Esophagus muscularis mucosa (tissue), 4 donors: ENCODE results near the gene EXOSC10. TPM values are rescaled to one million over a fixed set of nuclear protein-coding genes. Genes with fewer than 3 reads are reported as not detected.
"Not testable (repeated sequence)": the region's sequence is repeated elsewhere in the genome, so short reads cannot be mapped to it uniquely, and the experiment has no call there.

Experiments used
- DNase-seq: peaks from one replicate; pipeline ENCODE4 v3.0.0-alpha.2; 2017; ENCODE audit errors: extremely low spot score
- H3K27ac ChIP-seq, 4 donors: fragments of 200-600 bp; sonication (generic); replicated peaks in 1 of 4; 1 replicate in 3 of 4; 2 replicates in 1 of 4; pipeline ENCODE4 v1.5.1; 2016 to 2019; ENCODE audit warnings: mild to moderate bottlenecking in 1 of 4
- H3K27me3 ChIP-seq, 4 donors: fragments of 200-600 bp; sonication (generic); one replicate each; pipeline versions ENCODE4 v1.5.1 to v1.6.0; 2016 to 2019
- H3K36me3 ChIP-seq, 4 donors: fragments of 200-600 bp; sonication (generic); one replicate each; pipeline ENCODE4 v1.5.1; 2016 to 2019
- H3K4me1 ChIP-seq, 4 donors: fragments of 200-600 bp; sonication (generic); one replicate each; pipeline ENCODE4 v1.5.1; 2016 to 2019
- H3K4me3 ChIP-seq, 4 donors: fragments of 200-600 bp; sonication (generic); 1 replicate in 2 of 4; 2 replicates in 2 of 4; pipeline ENCODE4 v1.5.1; 2016 to 2019; ENCODE audit warnings: mild to moderate bottlenecking in 4 of 4, moderate library complexity in 1 of 4
- H3K9me3 ChIP-seq, 4 donors: fragments of 200-600 bp; sonication (generic); 1 replicate in 3 of 4; 2 replicates in 1 of 4; pipeline ENCODE4 v1.5.1; 2016 to 2019
- CTCF ChIP-seq, 3 experiments: fragments of 200-600 bp in 2 of 3; fragments of 450-650 bp in 1 of 3; sonication (generic) in 2 of 3; IDR thresholded peaks; one replicate each; pipeline ENCODE4 v1.5.1; 2017 to 2019; ENCODE audit warnings: antibody characterized with exemption in 3 of 3, mild to moderate bottlenecking in 2 of 3, moderate library complexity in 1 of 3
- EP300 ChIP-seq: sonication (generic); formaldehyde crosslinking; IDR thresholded peaks from one replicate; pipeline ENCODE4 v1.6.1; 2017; ENCODE audit warnings: antibody characterized with exemption
- POLR2A ChIP-seq: fragments of 450-650 bp; IDR thresholded peaks from one replicate; pipeline ENCODE4 v1.6.1; 2017; ENCODE audit warnings: antibody characterized with exemption, moderate library complexity, mild to moderate bottlenecking, low read depth
- POLR2AphosphoS5 ChIP-seq, 2 donors: sonication (generic); formaldehyde crosslinking; IDR thresholded peaks; one replicate each; pipeline ENCODE4 v1.6.1; 2017; ENCODE audit warnings: antibody characterized with exemption in 2 of 2
- WGBS: methylation state at CpG from one replicate; pipeline ENCODE4 v1.1.5; 2018; 5-methylcytosine and 5-hydroxymethylcytosine counted together
- intact Hi-C: fragments of 100-400 bp; cut with DNase I; formaldehyde crosslinking; loops from one replicate; pipeline ENCODE4 v1.15.1; 2023
- total RNA-seq, 4 donors: library from RNA; depleted of rRNA; stranded (reverse); fragments of >200 nt; gene quantifications; one replicate each; pipeline versions ENCODE4 v1.1.0 to v1.2.1, GENCODE V29; 2016

EXOSC10 gene
- total RNA-seq, 4 donors from 2014 or later = 33.2 to 49.4 (median 36.3) TPM

- no peak overlapping the region for H3K27ac ChIP-seq
- TF ChIP-seq POLR2AphosphoS5 (IDR thresholded peaks at IDR 0.05) = no peak
- no peak overlapping the region for H3K4me3 ChIP-seq
- H3K36me3 ChIP-seq = no peaks in the 10 kb centered on the region
- no peak for DNase-seq
- 84% methylated on average over 3 of the region's 3 CpGs for WGBS
- H3K27me3 ChIP-seq = no peaks in the 10 kb centered on the region
- H3K9me3 ChIP-seq = no peaks in the 10 kb centered on the region
- intact Hi-C loops = no loop called here
- H3K4me1 ChIP-seq = peaks cover 6 to 12% (median 8%) of the 10 kb centered on the region in 4 donors
Observed at GRCh38 chr1:11042065-11042464, 57.6 kb downstream of the EXOSC10 start.

GRCh38 chr1:11041048-11041447 is 58.6 kb downstream of the EXOSC10 start:
- intact Hi-C loops = no loop called here
- DNase-seq = no peak
- no peaks in the 10 kb centered on the region for H3K9me3 ChIP-seq
- no peaks in the 10 kb centered on the region for H3K36me3 ChIP-seq
- peaks cover 6 to 12% (median 8%) of the 10 kb centered on the region in 4 donors for H3K4me1 ChIP-seq
- TF ChIP-seq CTCF (IDR thresholded peaks at IDR 0.05) (no peak), POLR2A (no peak), EP300 (no peak), POLR2AphosphoS5 (IDR thresholded peaks at IDR 0.05) (no peak)
- no peaks in the 10 kb centered on the region for H3K27me3 ChIP-seq
- no peak overlapping the region for H3K4me3 ChIP-seq
- no peak overlapping the region for H3K27ac ChIP-seq

GRCh38 chr1:11040105-11040429 is 59.6 kb downstream of the EXOSC10 start:
- intact Hi-C loops, H3K27me3 ChIP-seq, H3K4me3 ChIP-seq, H3K27ac ChIP-seq, H3K9me3 ChIP-seq, H3K36me3 ChIP-seq, DNase-seq: not testable (repeated sequence)
- peaks cover 6 to 12% (median 8%) of the 10 kb centered on the region in 4 donors for H3K4me1 ChIP-seq
- WGBS = 90% methylated on average over 7 of the region's 7 CpGs

GRCh38 chr1:11039351-11040104 is 60.1 kb downstream of the EXOSC10 start:
- Histone ChIP-seq H3K36me3 (no peaks in the 10 kb centered on the region), H3K27me3 (no peaks in the 10 kb centered on the region), H3K9me3 (no peaks in the 10 kb centered on the region), H3K27ac (no peak overlapping the region), H3K4me1 (peaks cover 6 to 12% (median 8%) of the 10 kb centered on the region in 4 donors), H3K4me3 (no peak overlapping the region)
- 76% methylated on average over 2 of the region's 2 CpGs for WGBS
- DNase-seq = no peak
- TF ChIP-seq POLR2AphosphoS5 (IDR thresholded peaks at IDR 0.05) (no peak), EP300 (no peak), POLR2A (no peak), CTCF (IDR thresholded peaks at IDR 0.05) (no peak)
- intact Hi-C loops = loop anchor here (2.0 kb wide), 1 partner anchor 607 kb away; no protein-coding TSS in a partner anchor

- no peaks in the 10 kb centered on the region for H3K27me3 ChIP-seq
- H3K27ac ChIP-seq = no peak overlapping the region
- DNase-seq = peak; percentile 95
- no peaks in the 10 kb centered on the region for H3K9me3 ChIP-seq
- TF ChIP-seq EP300 (no peak), POLR2AphosphoS5 (IDR thresholded peaks at IDR 0.05) (peak in 1 of 2 donors; percentile 64), CTCF (IDR thresholded peaks at IDR 0.05) (peak; percentile 93 to 98 (median 96)), POLR2A (no peak)
- H3K4me3 ChIP-seq = no peak overlapping the region
- peaks cover 6 to 12% (median 8%) of the 10 kb centered on the region in 4 donors for H3K4me1 ChIP-seq
- intact Hi-C loops = loop anchor here (2.0 kb wide), 1 partner anchor 609 kb away; no protein-coding TSS in a partner anchor
- WGBS = 0% methylated on average over 8 of the region's 8 CpGs
- no peaks in the 10 kb centered on the region for H3K36me3 ChIP-seq
Observed at GRCh38 chr1:11037740-11038182, 61.9 kb downstream of the EXOSC10 start.

- H3K27me3 ChIP-seq, H3K27ac ChIP-seq, H3K4me3 ChIP-seq, intact Hi-C loops, H3K36me3 ChIP-seq, H3K9me3 ChIP-seq, DNase-seq: not testable (repeated sequence)
- peaks cover 6 to 12% (median 8%) of the 10 kb centered on the region in 4 donors for H3K4me1 ChIP-seq
- 57% methylated on average over 18 of the region's 18 CpGs for WGBS
Observed at GRCh38 chr1:11037019-11037739, 62.5 kb downstream of the EXOSC10 start.
